Tibial artery (tissue), 4 donors: ENCODE results near the gene ITPR1.

Experiments
- DNase-seq, 2 donors: peaks; one replicate each; pipeline ENCODE4 v3.0.0-alpha.2; 2019
- H3K27ac ChIP-seq, 2 donors: fragments of 200-600 bp; sonication (generic) in 1 of 2; 1 replicate in 1 of 2; 2 replicates in 1 of 2; pipeline ENCODE4 v1.5.1; 2018 to 2019; ENCODE audit warnings: mild to moderate bottlenecking in 1 of 2
- H3K27me3 ChIP-seq, 2 donors: fragments of 200-600 bp; sonication (generic) in 1 of 2; one replicate each; pipeline versions ENCODE4 v1.5.1 to v1.6.0; 2016 to 2019
- H3K36me3 ChIP-seq, 3 donors: fragments of 200-600 bp; sonication (generic) in 2 of 3; one replicate each; pipeline ENCODE4 v1.5.1; 2016 to 2019; ENCODE audit warnings: mild to moderate bottlenecking in 2 of 3
- H3K4me1 ChIP-seq, 4 donors: fragments of 200-600 bp; sonication (generic) in 2 of 4; 1 replicate in 3 of 4; 2 replicates in 1 of 4; pipeline ENCODE4 v1.5.1; 2016 to 2019
- H3K4me3 ChIP-seq, 2 donors: fragments of 200-600 bp; sonication (generic) in 1 of 2; 1 replicate in 1 of 2; 2 replicates in 1 of 2; pipeline ENCODE4 v1.5.1; 2018 to 2019; ENCODE audit warnings: mild to moderate bottlenecking in 2 of 2
- H3K9me3 ChIP-seq, 3 donors: fragments of 200-600 bp; sonication (generic) in 1 of 3; one replicate each; pipeline ENCODE4 v1.5.1; 2016 to 2019
- CTCF ChIP-seq, 2 experiments: fragments of 200-600 bp in 1 of 2; fragments of 450-650 bp in 1 of 2; IDR thresholded peaks; one replicate each; pipeline ENCODE4 v1.5.1; 2017 to 2019; ENCODE audit warnings: antibody characterized with exemption in 2 of 2, mild to moderate bottlenecking in 1 of 2, moderate library complexity in 1 of 2
- intact Hi-C: fragments of 100-400 bp; cut with DNase I; formaldehyde crosslinking; loops from one replicate; pipeline ENCODE4 v1.15.0; 2023; ENCODE audit warnings: low total_unique reads

The ITPR1 gene

GRCh38 chr3:4770561-4770960 lies 277.4 kb downstream of the ITPR1 start:
- peak overlapping the region; percentile 69 to 77 for H3K27ac ChIP-seq
- H3K36me3 ChIP-seq: peaks cover 38 to 44% (median 40%) of the 10 kb centered on the region in 3 donors
- no peak for TF ChIP-seq CTCF (IDR thresholded peaks at IDR 0.05)
- no peaks in the 10 kb centered on the region for H3K9me3 ChIP-seq
- peaks cover 0 to 34% (median 24%) of the 10 kb centered on the region in 4 donors for H3K4me1 ChIP-seq
- H3K27me3 ChIP-seq: no peaks in the 10 kb centered on the region
- DNase-seq: no peak
- intact Hi-C loops: no loop called here
- H3K4me3 ChIP-seq: no peak overlapping the region

DNA sequence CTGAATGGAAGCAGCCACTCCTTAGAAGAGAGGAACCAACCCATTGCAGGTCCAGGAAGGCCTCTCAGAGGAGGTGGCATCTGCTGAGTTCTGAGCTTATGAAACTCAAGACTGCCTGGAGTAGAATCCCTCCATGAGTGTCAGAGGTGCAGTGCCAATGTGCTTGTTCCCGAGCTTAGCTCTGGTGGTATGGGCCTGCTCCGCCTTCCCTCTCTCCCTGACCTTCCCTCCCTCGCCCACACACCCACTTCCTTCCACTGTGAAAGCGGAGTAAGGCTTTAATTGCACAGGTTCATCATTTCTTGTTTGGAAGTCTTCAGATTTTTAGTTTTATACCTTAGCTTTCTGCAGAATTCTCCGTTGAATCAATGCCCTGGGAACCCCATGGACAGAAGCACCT lies 278.1 kb downstream of the ITPR1 start:
- H3K4me1 ChIP-seq: peaks cover 0 to 34% (median 24%) of the 10 kb centered on the region in 4 donors
- no peaks in the 10 kb centered on the region for H3K27me3 ChIP-seq
- no peak overlapping the region for H3K4me3 ChIP-seq
- no peak for DNase-seq
- H3K27ac ChIP-seq: peak overlapping the region; percentile 69 to 77
- H3K36me3 ChIP-seq: peaks cover 32 to 44% (median 33%) of the 10 kb centered on the region in 3 donors
- H3K9me3 ChIP-seq: no peaks in the 10 kb centered on the region
- no peak for TF ChIP-seq CTCF (IDR thresholded peaks at IDR 0.05)
- intact Hi-C loops: no loop called here

GRCh38 chr3:4772171-4772804 lies 279.1 kb downstream of the ITPR1 start:
- H3K27ac ChIP-seq: peak overlapping the region; percentile 69 to 77
- intact Hi-C loops: no loop called here
- DNase-seq: peak; percentile 89 to 93
- H3K9me3 ChIP-seq: no peaks in the 10 kb centered on the region
- no peak for TF ChIP-seq CTCF (IDR thresholded peaks at IDR 0.05)
- no peaks in the 10 kb centered on the region for H3K27me3 ChIP-seq
- peaks cover 0 to 43% (median 28%) of the 10 kb centered on the region in 4 donors for H3K4me1 ChIP-seq
- H3K36me3 ChIP-seq: peaks cover 21 to 34% (median 22%) of the 10 kb centered on the region in 3 donors
- H3K4me3 ChIP-seq: no peak overlapping the region

- H3K27ac ChIP-seq: peak overlapping the region; percentile 69 to 77
- DNase-seq: no peak
- H3K36me3 ChIP-seq: peaks cover 16 to 29% (median 17%) of the 10 kb centered on the region in 3 donors
- intact Hi-C loops: no loop called here
- H3K4me3 ChIP-seq: no peak overlapping the region
- no peaks in the 10 kb centered on the region for H3K27me3 ChIP-seq
- peaks cover 0 to 43% (median 28%) of the 10 kb centered on the region in 4 donors for H3K4me1 ChIP-seq
- no peak for TF ChIP-seq CTCF (IDR thresholded peaks at IDR 0.05)
- H3K9me3 ChIP-seq: no peaks in the 10 kb centered on the region
Measured at GRCh38 chr3:4772858-4773257, 279.7 kb downstream of the ITPR1 start.

DNA sequence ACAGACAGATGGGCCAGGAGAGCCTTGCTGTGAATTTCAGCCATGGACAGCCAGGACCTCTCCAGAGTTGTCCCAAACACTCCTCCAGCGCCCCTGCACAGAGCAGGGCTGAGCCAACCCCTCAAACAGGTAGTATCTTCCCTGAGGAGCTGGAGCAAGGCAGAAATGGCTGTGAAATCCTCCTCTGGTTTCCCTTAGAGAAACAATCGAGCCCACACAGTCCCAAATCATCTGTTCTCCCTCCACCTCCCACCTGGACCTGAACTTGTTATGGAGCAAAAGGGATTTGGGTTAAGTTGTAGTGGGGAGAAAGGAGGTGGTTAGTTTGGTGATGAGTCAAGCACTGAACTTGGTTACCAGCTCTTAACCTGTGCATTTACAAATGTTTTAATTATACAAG lies 280.4 kb downstream of the ITPR1 start:
- Histone ChIP-seq H3K9me3 (no peaks in the 10 kb centered on the region), H3K4me3 (no peak overlapping the region), H3K4me1 (peaks cover 0 to 43% (median 28%) of the 10 kb centered on the region in 4 donors), H3K36me3 (peaks cover 8 to 25% (median 11%) of the 10 kb centered on the region in 3 donors), H3K27ac (peak overlapping the region; percentile 69 to 77), H3K27me3 (no peaks in the 10 kb centered on the region)
- TF ChIP-seq CTCF (IDR thresholded peaks at IDR 0.05): no peak
- DNase-seq: no peak
- intact Hi-C loops: no loop called here
